BLaER1 (cell line): ENCODE results near the gene UBAC2.

Source experiments
- H3K27ac ChIP-seq: shearing (Covaris generic); formaldehyde crosslinking; 2 replicates; pipeline ENCODE4 v1.8.1; 2022
- H3K27me3 ChIP-seq: shearing (Covaris generic); formaldehyde crosslinking; 2 replicates; pipeline ENCODE4 v1.8.1; 2022
- H3K36me3 ChIP-seq: shearing (Covaris generic); formaldehyde crosslinking; 2 replicates; pipeline ENCODE4 v1.8.1; 2022
- H3K4me1 ChIP-seq: shearing (Covaris generic); formaldehyde crosslinking; 2 replicates; pipeline ENCODE4 v1.8.1; 2022
- H3K4me2 ChIP-seq: shearing (Covaris generic); formaldehyde crosslinking; 2 replicates; pipeline ENCODE4 v1.8.1; 2022
- H3K4me3 ChIP-seq: shearing (Covaris generic); formaldehyde crosslinking; 2 replicates; pipeline ENCODE4 v1.8.1; 2022
- H3K9ac ChIP-seq: shearing (Covaris generic); formaldehyde crosslinking; 2 replicates; pipeline ENCODE4 v1.8.1; 2022
- H3K9me3 ChIP-seq: shearing (Covaris generic); formaldehyde crosslinking; 2 replicates; pipeline ENCODE4 v1.8.1; 2022
- H4K20me1 ChIP-seq: shearing (Covaris generic); formaldehyde crosslinking; 2 replicates; pipeline ENCODE4 v1.8.1; 2022
- Cebpa-rat ChIP-seq: shearing (Covaris generic); IDR thresholded peaks from 2 replicates; pipeline ENCODE4 v1.8.1; 2022

UBAC2 gene

GRCh38 chr13:99182439-99182838 lies 18.2 kb upstream of the UBAC2 start:
- Histone ChIP-seq H3K36me3 (no peaks in the 10 kb centered on the region), H3K4me3 (no peak overlapping the region), H4K20me1 (no peaks in the 10 kb centered on the region), H3K27me3 (no peaks in the 10 kb centered on the region), H3K9ac (no peak overlapping the region), H3K27ac (no peak overlapping the region), H3K9me3 (peaks cover 27% of the 10 kb centered on the region), H3K4me1 (peaks cover 28% of the 10 kb centered on the region), H3K4me2 (no peak overlapping the region)
- no peak for TF ChIP-seq Cebpa-rat

- Histone ChIP-seq H4K20me1 (no peaks in the 10 kb centered on the region), H3K27me3 (no peaks in the 10 kb centered on the region), H3K9ac (no peak overlapping the region), H3K4me3 (no peak overlapping the region), H3K36me3 (no peaks in the 10 kb centered on the region), H3K4me2 (no peak overlapping the region), H3K4me1 (no peaks in the 10 kb centered on the region), H3K27ac (no peak overlapping the region), H3K9me3 (peaks cover 27% of the 10 kb centered on the region)
- no peak for TF ChIP-seq Cebpa-rat
Measured at GRCh38 chr13:99185606-99186005, 15.0 kb upstream of the UBAC2 start.

- no peak for TF ChIP-seq Cebpa-rat
- H3K9me3 ChIP-seq = no peaks in the 10 kb centered on the region
- no peaks in the 10 kb centered on the region for H4K20me1 ChIP-seq
- H3K27me3 ChIP-seq = no peaks in the 10 kb centered on the region
- no peak overlapping the region for H3K9ac ChIP-seq
- no peak overlapping the region for H3K27ac ChIP-seq
- peaks cover 12% of the 10 kb centered on the region for H3K4me1 ChIP-seq
- no peaks in the 10 kb centered on the region for H3K36me3 ChIP-seq
- no peak overlapping the region for H3K4me3 ChIP-seq
- no peak overlapping the region for H3K4me2 ChIP-seq
Measured at GRCh38 chr13:99190147-99190985, 10.3 kb upstream of the UBAC2 start.

- Histone ChIP-seq H3K27ac (no peak overlapping the region), H3K9me3 (no peaks in the 10 kb centered on the region), H3K4me1 (peaks cover 12% of the 10 kb centered on the region), H4K20me1 (no peaks in the 10 kb centered on the region), H3K4me3 (no peak overlapping the region), H3K36me3 (no peaks in the 10 kb centered on the region), H3K4me2 (peak overlapping the region; percentile 20; the same call in 1 of the 2 replicates), H3K27me3 (no peaks in the 10 kb centered on the region), H3K9ac (no peak overlapping the region)
- TF ChIP-seq Cebpa-rat = no peak
Measured at GRCh38 chr13:99191336-99191899, 9.2 kb upstream of the UBAC2 start.

- Histone ChIP-seq H3K4me3 (no peak overlapping the region), H3K27me3 (no peaks in the 10 kb centered on the region), H3K4me1 (peaks cover 12% of the 10 kb centered on the region), H3K36me3 (no peaks in the 10 kb centered on the region), H3K9ac (no peak overlapping the region), H4K20me1 (no peaks in the 10 kb centered on the region), H3K4me2 (peak overlapping the region; percentile 20; the same call in 1 of the 2 replicates), H3K9me3 (no peaks in the 10 kb centered on the region), H3K27ac (no peak overlapping the region)
- TF ChIP-seq Cebpa-rat = no peak
Measured at GRCh38 chr13:99191900-99192399, 8.7 kb upstream of the UBAC2 start.

- no peak overlapping the region for H3K27ac ChIP-seq
- H3K27me3 ChIP-seq = no peaks in the 10 kb centered on the region
- TF ChIP-seq Cebpa-rat = no peak
Measured at GRCh38 chr13:99192480-99192879, 8.2 kb upstream of the UBAC2 start.

GRCh38 chr13:99193152-99193551 lies 7.5 kb upstream of the UBAC2 start:
- no peak overlapping the region for H3K9ac ChIP-seq
- no peak overlapping the region for H3K4me2 ChIP-seq
- no peak for TF ChIP-seq Cebpa-rat
- no peaks in the 10 kb centered on the region for H3K36me3 ChIP-seq
- H3K4me3 ChIP-seq = no peak overlapping the region
- H3K4me1 ChIP-seq = peaks cover 12% of the 10 kb centered on the region
- H3K27me3 ChIP-seq = no peaks in the 10 kb centered on the region
- H3K27ac ChIP-seq = no peak overlapping the region
- H4K20me1 ChIP-seq = no peaks in the 10 kb centered on the region
- H3K9me3 ChIP-seq = no peaks in the 10 kb centered on the region

More at GRCh38 chr13:99192480-99192879, 8.2 kb upstream of the UBAC2 start:
- Histone ChIP-seq H3K9ac (no peak overlapping the region), H3K4me1 (peaks cover 12% of the 10 kb centered on the region), H3K4me2 (no peak overlapping the region), H3K4me3 (no peak overlapping the region), H3K9me3 (no peaks in the 10 kb centered on the region), H3K36me3 (no peaks in the 10 kb centered on the region), H4K20me1 (no peaks in the 10 kb centered on the region)

- Histone ChIP-seq H3K9me3 (no peaks in the 10 kb centered on the region), H3K4me2 (no peak overlapping the region), H4K20me1 (peaks cover under 1% of the 10 kb centered on the region), H3K9ac (no peak overlapping the region), H3K27ac (no peak overlapping the region), H3K4me1 (peaks cover 20% of the 10 kb centered on the region), H3K4me3 (no peak overlapping the region), H3K36me3 (no peaks in the 10 kb centered on the region), H3K27me3 (no peaks in the 10 kb centered on the region)
- TF ChIP-seq Cebpa-rat = no peak
Measured at GRCh38 chr13:99196466-99197116, 4.1 kb upstream of the UBAC2 start.

- peaks cover 6% of the 10 kb centered on the region for H4K20me1 ChIP-seq
- H3K36me3 ChIP-seq = no peaks in the 10 kb centered on the region
- H3K27ac ChIP-seq = no peak overlapping the region
- H3K4me1 ChIP-seq = peaks cover 20% of the 10 kb centered on the region
- no peak for TF ChIP-seq Cebpa-rat
- no peaks in the 10 kb centered on the region for H3K27me3 ChIP-seq
- no peak overlapping the region for H3K9ac ChIP-seq
- no peak overlapping the region for H3K4me3 ChIP-seq
- no peaks in the 10 kb centered on the region for H3K9me3 ChIP-seq
- H3K4me2 ChIP-seq = no peak overlapping the region
Measured at GRCh38 chr13:99197117-99197651, 3.5 kb upstream of the UBAC2 start.
